Type B pancreatic cell (in vitro differentiated cells): Measurements from ENCODE around the gene CABCOCO1. TPM values are rescaled to one million over a fixed set of nuclear protein-coding genes. Genes with fewer than 3 reads are reported as not detected.

Source experiments
- DNase-seq: peaks from one replicate; pipeline ENCODE4 v3.0.0; 2021; ENCODE audit warnings: mixed read lengths; ENCODE audit not compliant: unreplicated experiment; ENCODE audit errors: extremely low spot score
- H3K27ac Mint-ChIP-seq: 2 replicates; pipeline ENCODE4 v1.8.0; 2021; ENCODE audit warnings: mild to moderate bottlenecking, mixed read lengths
- H3K27me3 Mint-ChIP-seq: 2 replicates; pipeline ENCODE4 v1.8.0; 2021; ENCODE audit warnings: mixed read lengths
- H3K36me3 Mint-ChIP-seq: 2 replicates; pipeline ENCODE4 v1.8.0; 2021; ENCODE audit warnings: mixed read lengths
- H3K4me1 Mint-ChIP-seq: one replicate; pipeline ENCODE4 v1.8.0; 2021; ENCODE audit warnings: mixed read lengths; ENCODE audit not compliant: unreplicated experiment
- H3K4me3 Mint-ChIP-seq: 2 replicates; pipeline ENCODE4 v1.8.0; 2021; ENCODE audit warnings: mild to moderate bottlenecking, mixed read lengths
- H3K9me3 Mint-ChIP-seq: 2 replicates; pipeline ENCODE4 v1.8.0; 2021; ENCODE audit warnings: mixed read lengths
- CTCF ChIP-seq: fragments of 200-600 bp; sonication (generic); conservative IDR thresholded peaks from 2 replicates; pipeline ENCODE4 v1.5.0; 2021; ENCODE audit warnings: antibody characterized with exemption, mild to moderate bottlenecking
- total RNA-seq: library from RNA; stranded (reverse); gene quantifications from 2 replicates; pipeline ENCODE4 v1.2.1, GENCODE V29; 2021; ENCODE audit warnings: low replicate concordance

The CABCOCO1 gene
- total RNA-seq, 1 donor from 2014 or later = not detected

GRCh38 chr10:61618388-61618961 lies 44.3 kb upstream of the CABCOCO1 start:
- peaks cover 26% of the 10 kb centered on the region for H3K4me1 Mint-ChIP-seq
- H3K27ac Mint-ChIP-seq = no peak overlapping the region
- no peak for TF ChIP-seq CTCF
- peaks cover 3% of the 10 kb centered on the region for H3K9me3 Mint-ChIP-seq
- H3K36me3 Mint-ChIP-seq = no peaks in the 10 kb centered on the region
- no peak for DNase-seq
- H3K4me3 Mint-ChIP-seq = no peak overlapping the region
- H3K27me3 Mint-ChIP-seq = no peaks in the 10 kb centered on the region

- Mint-ChIP-seq H3K4me3 (no peak overlapping the region), H3K4me1 (peaks cover 31% of the 10 kb centered on the region), H3K27me3 (no peaks in the 10 kb centered on the region), H3K9me3 (peaks cover 3% of the 10 kb centered on the region), H3K36me3 (no peaks in the 10 kb centered on the region), H3K27ac (no peak overlapping the region)
- TF ChIP-seq CTCF = no peak
- DNase-seq = no peak
Measured at GRCh38 chr10:61620506-61620905, 42.2 kb upstream of the CABCOCO1 start.

GRCh38 chr10:61621605-61622051 lies 41.1 kb upstream of the CABCOCO1 start:
- no peak for DNase-seq
- Mint-ChIP-seq H3K27me3 (no peaks in the 10 kb centered on the region), H3K4me3 (peak overlapping the region; percentile 45), H3K36me3 (no peaks in the 10 kb centered on the region), H3K4me1 (peaks cover 31% of the 10 kb centered on the region), H3K27ac (no peak overlapping the region), H3K9me3 (no peaks in the 10 kb centered on the region)
- no peak for TF ChIP-seq CTCF

- Mint-ChIP-seq H3K27ac (peak overlapping the region; percentile 54), H3K27me3 (no peaks in the 10 kb centered on the region), H3K36me3 (no peaks in the 10 kb centered on the region), H3K4me1 (peaks cover 35% of the 10 kb centered on the region), H3K4me3 (no peak overlapping the region), H3K9me3 (no peaks in the 10 kb centered on the region)
- TF ChIP-seq CTCF = no peak
- DNase-seq = no peak
Measured at GRCh38 chr10:61623161-61623560, 39.6 kb upstream of the CABCOCO1 start.

GRCh38 chr10:61626209-61626608 lies 36.5 kb upstream of the CABCOCO1 start:
- no peaks in the 10 kb centered on the region for H3K36me3 Mint-ChIP-seq
- H3K27me3 Mint-ChIP-seq = peaks cover 4% of the 10 kb centered on the region
- no peak for DNase-seq
- no peak for TF ChIP-seq CTCF
- H3K4me3 Mint-ChIP-seq = no peak overlapping the region
- peaks cover 43% of the 10 kb centered on the region for H3K4me1 Mint-ChIP-seq
- H3K9me3 Mint-ChIP-seq = no peaks in the 10 kb centered on the region
- H3K27ac Mint-ChIP-seq = no peak overlapping the region

GRCh38 chr10:61627266-61627665 lies 35.5 kb upstream of the CABCOCO1 start:
- H3K4me3 Mint-ChIP-seq = no peak overlapping the region
- DNase-seq = no peak
- no peak for TF ChIP-seq CTCF
- H3K27ac Mint-ChIP-seq = no peak overlapping the region
- no peaks in the 10 kb centered on the region for H3K9me3 Mint-ChIP-seq
- H3K27me3 Mint-ChIP-seq = peaks cover 4% of the 10 kb centered on the region
- no peaks in the 10 kb centered on the region for H3K36me3 Mint-ChIP-seq
- peaks cover 33% of the 10 kb centered on the region for H3K4me1 Mint-ChIP-seq
